T-helper 1 cell treated with Interleukin-12 subunit alpha and Interleukin-12 subunit beta and Interleukin-4 antibody, amounts not matched to agents 30 μg/mL and 1 μg/mL, for 36 hours (primary cell): ENCODE results near the gene HMCN1.

Experiments used
- H3K27ac Mint-ChIP-seq: one replicate; pipeline ENCODE4 v1.8.0; 2021; ENCODE audit warnings: mild to moderate bottlenecking, mixed read lengths
- H3K27me3 Mint-ChIP-seq: one replicate; pipeline ENCODE4 v1.8.0; 2021; ENCODE audit warnings: low read depth, mixed read lengths
- H3K36me3 Mint-ChIP-seq: one replicate; pipeline ENCODE4 v1.8.0; 2021; ENCODE audit warnings: low read depth, mixed read lengths
- H3K4me1 Mint-ChIP-seq: one replicate; pipeline ENCODE4 v1.8.0; 2021; ENCODE audit warnings: low read depth, mixed read lengths
- H3K4me3 Mint-ChIP-seq: one replicate; pipeline ENCODE4 v1.8.0; 2021; ENCODE audit warnings: mild to moderate bottlenecking, moderate library complexity, mixed read lengths
- H3K9me3 Mint-ChIP-seq: one replicate; pipeline ENCODE4 v1.8.0; 2021; ENCODE audit warnings: mixed read lengths

The HMCN1 gene

DNA sequence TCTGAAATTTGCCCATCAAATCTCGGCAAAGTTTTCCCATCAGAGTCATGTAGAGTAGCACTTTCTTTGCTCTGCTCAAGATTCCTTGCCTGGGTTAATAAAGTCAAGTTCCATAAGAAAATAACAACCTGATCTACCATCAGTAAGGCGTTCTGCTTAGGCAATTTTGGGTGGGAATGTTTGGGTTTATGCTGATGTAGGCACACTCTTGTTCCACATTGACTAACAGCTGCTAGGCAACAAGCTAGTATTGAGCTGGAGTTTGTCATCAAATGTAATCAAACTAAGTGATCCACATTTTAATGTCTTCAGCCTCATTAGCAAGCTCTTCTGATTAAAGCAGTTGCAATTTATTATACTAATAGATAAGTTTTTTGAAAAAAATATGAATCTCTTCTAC is 12.1 kb upstream of the HMCN1 start:
- H3K36me3 Mint-ChIP-seq = no peaks in the 10 kb centered on the region
- H3K27me3 Mint-ChIP-seq = peaks cover 19% of the 10 kb centered on the region
- no peak overlapping the region for H3K4me3 Mint-ChIP-seq
- H3K9me3 Mint-ChIP-seq = no peaks in the 10 kb centered on the region
- H3K27ac Mint-ChIP-seq = no peak overlapping the region
- H3K4me1 Mint-ChIP-seq = no peaks in the 10 kb centered on the region

DNA sequence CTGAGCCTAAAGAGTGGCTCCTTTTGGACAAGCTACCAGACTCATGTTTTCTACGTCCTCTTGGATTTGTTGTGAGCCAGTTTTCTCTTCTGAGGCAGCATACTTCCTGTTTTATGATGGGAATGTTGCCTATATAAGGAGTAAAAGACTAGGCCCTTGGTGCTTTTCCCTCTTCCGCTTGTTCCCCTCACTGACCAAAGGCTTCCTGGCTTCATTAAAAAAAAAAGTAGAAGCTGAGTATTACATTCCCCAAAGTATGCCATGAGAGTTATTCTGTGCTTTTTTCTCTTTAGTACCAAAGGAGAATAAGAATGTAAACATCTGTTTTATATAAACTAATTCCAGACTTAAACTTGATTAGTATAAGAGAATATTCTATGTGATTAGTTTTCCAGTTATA is 6.5 kb upstream of the HMCN1 start:
- H3K9me3 Mint-ChIP-seq = peaks cover 18% of the 10 kb centered on the region
- H3K27me3 Mint-ChIP-seq = peaks cover 22% of the 10 kb centered on the region
- no peak overlapping the region for H3K27ac Mint-ChIP-seq
- no peaks in the 10 kb centered on the region for H3K4me1 Mint-ChIP-seq
- peaks cover 6% of the 10 kb centered on the region for H3K36me3 Mint-ChIP-seq
- no peak overlapping the region for H3K4me3 Mint-ChIP-seq

DNA sequence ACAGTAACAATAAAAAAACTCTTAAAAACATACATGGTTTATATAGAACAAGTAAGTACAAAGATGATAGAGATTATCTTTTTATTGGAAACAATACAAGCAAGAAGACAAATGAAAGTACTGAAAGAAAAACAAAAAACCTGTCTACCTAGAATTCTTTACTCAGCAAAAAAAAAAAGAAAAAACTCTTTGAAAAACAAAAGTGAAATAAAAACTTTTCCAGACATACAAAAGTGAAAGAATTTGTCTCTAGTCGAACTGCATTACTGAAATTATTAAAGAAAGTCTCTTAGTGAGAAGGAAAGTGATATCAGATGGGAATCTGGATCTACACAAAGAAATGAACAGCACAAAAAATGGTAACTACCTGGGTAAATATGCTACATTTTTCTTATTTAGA is 2.7 kb upstream of the HMCN1 start:
- Mint-ChIP-seq H3K27ac (no peak overlapping the region), H3K36me3 (peaks cover 10% of the 10 kb centered on the region), H3K4me3 (no peak overlapping the region), H3K4me1 (peaks cover 15% of the 10 kb centered on the region), H3K27me3 (peaks cover 53% of the 10 kb centered on the region), H3K9me3 (peaks cover 18% of the 10 kb centered on the region)

DNA sequence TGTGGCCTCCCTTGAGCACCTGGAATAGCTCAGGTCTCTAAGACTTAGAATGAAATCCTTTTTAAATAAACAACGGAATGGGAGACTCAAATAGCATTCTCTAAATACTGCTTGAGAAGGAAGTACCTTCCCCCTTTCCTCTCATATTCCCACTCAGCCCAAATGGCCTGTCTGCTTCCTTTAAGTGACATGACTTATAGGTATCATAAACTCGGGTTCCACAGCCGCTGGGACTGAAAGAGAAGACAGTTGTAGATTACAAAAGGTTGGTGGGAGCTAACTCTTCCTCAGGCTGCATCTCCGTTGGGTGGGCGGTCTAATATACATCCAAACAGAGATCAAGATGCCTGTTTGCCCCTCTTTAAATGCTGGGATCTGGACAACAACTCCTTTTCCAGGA is 1.2 kb upstream of the HMCN1 start:
- Mint-ChIP-seq H3K9me3 (peaks cover 18% of the 10 kb centered on the region), H3K27ac (no peak overlapping the region), H3K4me3 (no peak overlapping the region), H3K36me3 (peaks cover 10% of the 10 kb centered on the region), H3K27me3 (peaks cover 56% of the 10 kb centered on the region), H3K4me1 (peaks cover 15% of the 10 kb centered on the region)

DNA sequence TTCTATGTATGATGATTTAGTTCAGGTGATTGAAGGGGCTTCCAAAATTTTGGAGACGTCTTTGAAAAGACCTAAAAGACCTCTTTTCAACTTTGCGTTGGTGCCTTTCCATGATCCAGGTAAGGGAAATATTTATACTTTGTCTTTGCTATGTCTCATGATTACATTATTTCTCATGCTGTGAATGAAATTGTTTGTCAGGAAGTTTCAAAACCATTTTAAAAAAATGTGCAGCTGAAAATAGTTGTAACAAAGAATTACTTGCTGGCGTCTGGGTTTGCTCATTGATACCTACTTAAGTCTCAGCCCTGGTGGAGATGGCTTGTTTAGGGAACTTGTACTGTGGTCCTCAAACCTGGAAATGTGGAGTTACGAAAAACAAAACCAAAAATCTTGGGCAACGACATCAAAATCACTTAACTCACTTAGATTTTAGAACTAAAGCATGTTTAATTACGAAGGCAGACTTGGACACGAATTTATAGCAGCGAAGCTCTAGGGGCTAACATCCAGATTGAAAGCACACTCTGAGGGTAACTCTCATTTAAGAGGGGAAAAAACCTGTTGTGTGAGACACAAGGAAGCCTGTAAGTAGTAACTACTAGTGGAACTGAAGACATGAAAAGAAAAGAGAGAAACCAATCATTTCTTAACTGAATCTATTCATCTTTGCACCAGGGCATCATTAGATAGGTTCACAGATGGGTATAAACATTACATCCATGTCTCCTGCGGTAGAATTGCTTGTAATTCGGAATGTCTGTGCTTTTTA is 924 bp downstream of the HMCN1 start:
- Mint-ChIP-seq H3K9me3 (peaks cover 18% of the 10 kb centered on the region), H3K36me3 (peaks cover 10% of the 10 kb centered on the region), H3K27ac (no peak overlapping the region), H3K4me3 (peak overlapping the region; percentile 57), H3K27me3 (peaks cover 63% of the 10 kb centered on the region), H3K4me1 (peaks cover 17% of the 10 kb centered on the region)

DNA sequence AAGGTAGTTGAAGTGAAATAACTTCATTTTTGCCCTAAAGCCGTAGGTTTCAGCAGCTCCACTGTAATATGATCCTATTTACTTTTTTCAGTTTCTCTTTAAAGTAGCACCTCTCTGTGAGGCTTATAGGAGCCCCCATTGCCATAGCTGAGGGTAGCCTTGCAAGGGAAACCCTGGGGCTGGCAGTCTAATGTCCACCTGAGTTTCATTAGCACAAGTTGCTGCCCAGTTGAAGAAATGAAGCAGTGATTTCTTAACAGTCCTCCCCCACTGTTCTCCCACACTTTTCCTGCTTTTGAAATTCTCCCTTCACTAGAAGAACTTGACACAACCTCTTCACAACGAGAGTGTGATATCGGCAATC is 1.5 kb downstream of the HMCN1 start:
- H3K9me3 Mint-ChIP-seq = peaks cover 14% of the 10 kb centered on the region
- peaks cover 58% of the 10 kb centered on the region for H3K27me3 Mint-ChIP-seq
- H3K4me3 Mint-ChIP-seq = no peak overlapping the region
- peaks cover 18% of the 10 kb centered on the region for H3K4me1 Mint-ChIP-seq
- H3K27ac Mint-ChIP-seq = no peak overlapping the region
- H3K36me3 Mint-ChIP-seq = peaks cover 10% of the 10 kb centered on the region

DNA sequence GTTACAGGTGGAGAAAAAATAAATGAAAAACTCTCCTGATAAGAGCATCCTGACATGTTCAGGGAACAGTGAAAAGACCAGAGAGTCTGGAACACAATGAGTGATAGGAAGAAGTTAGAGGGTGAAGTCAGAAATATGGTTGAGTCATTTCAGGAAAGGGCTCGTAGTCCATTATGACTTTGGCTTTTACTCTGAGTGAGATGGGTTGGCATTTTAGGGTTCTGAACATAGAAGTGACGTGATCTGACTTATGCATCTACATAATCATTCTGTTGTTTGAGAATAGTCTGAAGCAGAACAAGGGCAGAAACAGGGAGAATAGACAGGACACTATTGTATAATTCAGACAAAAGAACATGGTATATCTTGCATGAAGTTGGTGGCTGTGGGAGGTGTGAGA is 5.8 kb downstream of the HMCN1 start:
- no peak overlapping the region for H3K27ac Mint-ChIP-seq
- H3K4me1 Mint-ChIP-seq = peaks cover 6% of the 10 kb centered on the region
- peaks cover 28% of the 10 kb centered on the region for H3K27me3 Mint-ChIP-seq
- H3K9me3 Mint-ChIP-seq = peaks cover 7% of the 10 kb centered on the region
- H3K36me3 Mint-ChIP-seq = no peaks in the 10 kb centered on the region
- no peak overlapping the region for H3K4me3 Mint-ChIP-seq

DNA sequence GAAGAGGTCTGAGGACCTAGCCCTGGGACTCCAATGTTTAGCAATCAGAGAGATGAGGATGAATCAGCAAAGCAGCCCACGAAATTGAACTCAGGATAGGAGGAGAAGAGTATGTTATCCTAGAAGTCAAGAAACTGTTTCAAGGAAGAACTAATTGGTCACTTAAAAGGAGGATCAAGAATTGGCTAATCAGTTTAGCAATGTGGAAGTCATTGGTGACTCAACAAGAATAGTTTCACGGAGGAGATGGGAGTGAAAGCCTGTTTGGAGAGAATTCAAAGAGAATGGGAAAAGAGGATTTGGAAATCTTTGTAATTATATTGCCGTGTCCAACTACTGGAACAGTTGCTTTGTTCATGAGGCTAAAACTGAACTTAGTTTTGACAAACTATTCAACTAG is 7.4 kb downstream of the HMCN1 start:
- Mint-ChIP-seq H3K36me3 (no peaks in the 10 kb centered on the region), H3K9me3 (peaks cover 7% of the 10 kb centered on the region), H3K27ac (no peak overlapping the region), H3K4me3 (no peak overlapping the region), H3K27me3 (peaks cover 17% of the 10 kb centered on the region), H3K4me1 (peaks cover 3% of the 10 kb centered on the region)

DNA sequence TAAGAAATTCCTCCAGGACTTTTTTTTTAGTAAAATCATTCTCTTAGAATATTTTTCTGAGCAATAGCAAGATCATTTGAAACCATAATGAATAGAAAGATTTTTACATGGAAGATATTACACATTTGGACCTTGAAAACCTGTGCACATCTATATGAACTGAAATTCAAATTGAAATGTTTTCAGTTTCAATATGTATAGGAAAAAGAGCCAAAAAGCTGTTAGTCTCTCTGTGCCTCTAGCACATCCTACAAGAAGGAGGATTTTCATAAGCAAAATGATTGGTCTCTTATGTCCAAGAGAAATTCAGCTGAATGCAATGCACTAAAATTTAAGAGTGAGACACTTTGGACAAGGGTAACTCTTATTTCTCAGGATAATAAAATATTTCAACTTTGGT is 8.2 kb downstream of the HMCN1 start:
- peaks cover 3% of the 10 kb centered on the region for H3K4me1 Mint-ChIP-seq
- H3K27ac Mint-ChIP-seq = no peak overlapping the region
- peaks cover 17% of the 10 kb centered on the region for H3K27me3 Mint-ChIP-seq
- H3K36me3 Mint-ChIP-seq = no peaks in the 10 kb centered on the region
- H3K4me3 Mint-ChIP-seq = no peak overlapping the region
- peaks cover 7% of the 10 kb centered on the region for H3K9me3 Mint-ChIP-seq

DNA sequence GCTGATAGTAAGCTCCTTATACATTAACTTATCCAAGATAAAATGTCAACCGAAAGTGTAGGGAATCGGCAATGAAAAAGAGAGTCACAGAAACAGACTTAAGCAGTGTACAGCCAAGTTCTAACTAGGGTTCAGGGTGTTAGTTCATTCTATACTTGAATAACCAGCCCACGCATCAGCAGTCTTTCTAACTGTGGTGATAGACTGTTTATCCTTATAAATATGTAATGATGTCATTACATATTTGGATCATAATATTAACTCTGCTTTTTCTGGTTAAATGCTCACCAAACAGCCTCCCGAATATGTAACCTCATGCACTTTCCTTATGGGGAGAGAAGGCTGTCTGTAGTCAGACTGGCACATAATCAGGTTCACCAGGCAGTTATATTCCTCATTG is 11.0 kb downstream of the HMCN1 start:
- Mint-ChIP-seq H3K9me3 (peaks cover 7% of the 10 kb centered on the region), H3K4me3 (no peak overlapping the region), H3K27ac (no peak overlapping the region), H3K36me3 (no peaks in the 10 kb centered on the region), H3K4me1 (peaks cover under 1% of the 10 kb centered on the region), H3K27me3 (peaks cover 13% of the 10 kb centered on the region)

DNA sequence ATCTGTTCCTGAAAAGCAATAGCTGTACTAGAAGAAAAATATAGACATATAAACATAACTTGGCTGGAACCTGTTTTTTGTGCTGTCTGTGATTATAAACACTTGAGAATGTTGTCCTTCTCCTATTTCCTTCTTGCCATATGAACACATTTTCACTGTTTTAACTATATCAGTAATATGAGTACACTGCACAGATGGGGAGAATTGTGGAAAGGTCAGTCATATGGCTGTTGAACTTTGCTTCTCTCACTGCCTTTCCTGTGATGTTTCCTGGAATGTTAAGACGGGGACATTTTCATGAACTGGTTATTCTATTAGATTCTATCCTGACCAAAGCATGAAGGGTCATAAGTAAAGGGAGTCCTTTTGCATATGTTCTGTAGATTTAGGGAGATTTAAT is 24.9 kb downstream of the HMCN1 start:
- Mint-ChIP-seq H3K27ac (no peak overlapping the region), H3K27me3 (peaks cover 11% of the 10 kb centered on the region), H3K4me1 (no peaks in the 10 kb centered on the region), H3K9me3 (no peaks in the 10 kb centered on the region), H3K36me3 (no peaks in the 10 kb centered on the region), H3K4me3 (no peak overlapping the region)

DNA sequence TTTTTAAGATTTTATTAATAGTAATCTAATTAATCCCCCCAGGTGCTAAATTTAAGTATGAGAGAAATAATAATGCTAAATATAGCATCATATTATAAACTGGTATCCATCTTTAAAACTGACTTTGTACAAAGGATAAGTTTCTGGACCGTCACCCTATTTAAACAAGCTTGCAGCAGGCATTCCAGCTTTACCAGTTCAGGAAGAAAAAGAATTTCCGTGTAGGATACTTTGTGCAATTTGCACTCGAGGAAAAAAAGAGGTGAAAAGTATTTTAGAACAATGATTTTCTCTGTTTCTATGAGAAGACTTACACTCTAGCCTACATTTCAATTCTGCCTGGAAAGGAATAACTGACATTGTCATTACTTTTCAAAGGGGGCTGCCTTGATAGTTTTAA is 27.6 kb downstream of the HMCN1 start:
- peaks cover 15% of the 10 kb centered on the region for H3K27me3 Mint-ChIP-seq
- no peak overlapping the region for H3K4me3 Mint-ChIP-seq

DNA sequence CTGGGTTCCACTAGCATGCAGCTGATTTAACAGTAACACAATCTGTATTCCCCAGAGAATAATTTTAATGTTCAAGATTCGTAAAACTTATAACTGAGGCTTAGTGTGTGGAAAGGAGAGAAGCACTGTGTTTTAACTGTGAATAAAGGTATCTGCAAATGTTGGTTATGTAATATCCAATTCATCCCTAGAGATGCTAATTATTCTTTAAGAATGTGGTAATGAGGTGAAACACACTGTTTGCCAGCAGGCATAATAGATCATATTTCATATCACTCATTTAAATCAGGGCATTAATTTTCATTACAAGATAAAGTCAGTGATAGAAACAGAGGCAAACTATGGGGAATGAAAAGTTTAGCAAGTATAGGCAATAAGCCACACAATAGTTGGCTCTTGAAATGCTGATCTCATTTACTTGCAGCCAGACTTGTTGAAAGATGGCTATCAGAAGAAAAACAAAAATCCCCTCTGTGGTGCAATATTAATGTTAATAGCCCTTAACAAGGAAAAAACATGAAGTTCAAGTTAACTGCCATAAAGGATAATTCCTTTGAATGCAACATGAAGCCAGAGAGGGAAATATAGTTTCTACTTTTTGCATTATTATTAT is 33.4 kb downstream of the HMCN1 start:
- no peaks in the 10 kb centered on the region for H3K4me1 Mint-ChIP-seq
- H3K27ac Mint-ChIP-seq = no peak overlapping the region
- H3K27me3 Mint-ChIP-seq = peaks cover 19% of the 10 kb centered on the region
- no peaks in the 10 kb centered on the region for H3K36me3 Mint-ChIP-seq
- H3K4me3 Mint-ChIP-seq = no peak overlapping the region
- no peaks in the 10 kb centered on the region for H3K9me3 Mint-ChIP-seq

More for the DNA sequence above, 27.6 kb downstream of the HMCN1 start:
- no peaks in the 10 kb centered on the region for H3K9me3 Mint-ChIP-seq
- H3K36me3 Mint-ChIP-seq = no peaks in the 10 kb centered on the region
- no peaks in the 10 kb centered on the region for H3K4me1 Mint-ChIP-seq
- no peak overlapping the region for H3K27ac Mint-ChIP-seq

DNA sequence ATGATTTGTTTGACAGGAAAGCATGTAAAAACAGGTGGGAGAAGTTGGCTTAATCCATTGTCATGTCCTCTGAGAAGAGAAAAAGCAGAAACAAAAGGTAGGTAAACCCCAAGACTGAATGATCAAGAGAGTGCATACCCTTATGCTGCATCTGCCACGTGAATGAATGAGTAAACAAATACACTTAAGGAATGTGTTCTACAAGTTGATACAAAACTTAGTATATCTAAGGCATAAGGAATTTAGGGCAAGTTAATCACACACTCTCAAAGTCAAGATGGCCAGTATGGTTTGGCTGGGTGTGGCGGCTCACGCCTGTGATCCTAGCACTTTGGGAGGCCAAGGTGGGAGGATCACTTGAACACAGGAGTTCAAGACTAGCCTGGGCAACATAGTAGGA is 34.2 kb downstream of the HMCN1 start:
- Mint-ChIP-seq H3K4me1 (no peaks in the 10 kb centered on the region), H3K9me3 (no peaks in the 10 kb centered on the region), H3K4me3 (no peak overlapping the region), H3K36me3 (no peaks in the 10 kb centered on the region), H3K27me3 (peaks cover 14% of the 10 kb centered on the region), H3K27ac (no peak overlapping the region)

DNA sequence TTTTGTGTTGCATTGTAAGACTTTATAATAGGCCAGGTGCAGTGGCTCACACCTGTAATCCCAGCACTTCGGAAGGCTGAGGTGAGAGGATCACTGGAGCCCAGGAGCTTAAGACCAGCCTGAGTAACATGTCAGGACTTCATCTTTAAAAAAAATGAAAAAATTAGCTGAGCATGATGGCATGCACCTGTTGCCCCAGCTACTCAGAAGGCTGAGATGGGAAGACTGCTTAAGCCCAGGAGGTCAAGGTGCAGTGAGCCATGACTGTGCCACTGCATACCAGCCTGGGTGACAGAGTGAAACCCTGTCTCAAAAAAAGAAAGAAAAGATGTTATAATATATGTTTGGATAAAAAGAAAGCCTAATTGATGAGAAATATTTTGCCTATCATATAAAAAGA is 34.9 kb downstream of the HMCN1 start:
- Mint-ChIP-seq H3K27ac (no peak overlapping the region), H3K27me3 (peaks cover 18% of the 10 kb centered on the region), H3K9me3 (no peaks in the 10 kb centered on the region), H3K36me3 (no peaks in the 10 kb centered on the region), H3K4me3 (no peak overlapping the region), H3K4me1 (no peaks in the 10 kb centered on the region)
